ENCODE measurements around the gene PPARD. TPM values are rescaled to one million over a fixed set of nuclear protein-coding genes. Genes with fewer than 3 reads are reported as not detected.
"Not testable (repeated sequence)": the region's sequence is repeated elsewhere in the genome, so short reads cannot be mapped to it uniquely, and the experiment has no call there.

PPARD gene
- total RNA-seq, 4 donors from 2014 or later = 22.6 to 33.8 (median 27.1) TPM

- no peak for DNase-seq (ENCODE audit: low spot score in 2 of 2)
- intact Hi-C loops (cut with DNase I; ENCODE audit: low total_unique reads) = no loop called here
- WGBS, 2 donors = 75 to 78% methylated on average over 13 to 16 of the region's 16 CpGs
- no peak overlapping the region for H3K4me3 ChIP-seq (ENCODE audit: low read depth, poor library complexity, severe bottlenecking)
- no peak for TF ChIP-seq CTCF (IDR thresholded peaks at IDR 0.05)
- no peak for TF ChIP-seq POLR2A (IDR thresholded peaks at IDR 0.05)
These were observed 92.9 kb downstream of the PPARD start for GRCh38 chr6:35435074-35435837.

GRCh38 chr6:35436071-35436857 is 93.9 kb downstream of the PPARD start:
- H3K4me3 ChIP-seq (ENCODE audit: low read depth, poor library complexity, severe bottlenecking) = no peak overlapping the region
- DNase-seq (ENCODE audit: low spot score in 2 of 2) = no peak
- WGBS, 2 donors = 86 to 90% methylated on average over 7 to 8 of the region's 8 CpGs
- intact Hi-C loops (cut with DNase I; ENCODE audit: low total_unique reads) = no loop called here
- TF ChIP-seq POLR2A (IDR thresholded peaks at IDR 0.05) (no peak), CTCF (IDR thresholded peaks at IDR 0.05) (no peak)

GRCh38 chr6:35438378-35439065 is 96.2 kb downstream of the PPARD start:
- intact Hi-C loops (cut with DNase I; ENCODE audit: low total_unique reads); H3K4me3 ChIP-seq (ENCODE audit: low read depth, poor library complexity, severe bottlenecking); DNase-seq (ENCODE audit: low spot score in 2 of 2): not testable (repeated sequence)
- WGBS, 2 donors = 95 to 99% methylated on average over 7 of the region's 7 CpGs

GRCh38 chr6:35439308-35439707 is 97.0 kb downstream of the PPARD start:
- intact Hi-C loops (cut with DNase I; ENCODE audit: low total_unique reads) = no loop called here
- whole genome bisulfite sequencing, 2 donors = 36 to 52% methylated on average over 2 to 3 of the region's 3 CpGs
- TF ChIP-seq CTCF (IDR thresholded peaks at IDR 0.05) = no peak
- no peak for TF ChIP-seq POLR2A (IDR thresholded peaks at IDR 0.05)
- no peak for DNase-seq (ENCODE audit: low spot score in 2 of 2)
- no peak overlapping the region for H3K4me3 ChIP-seq (ENCODE audit: low read depth, poor library complexity, severe bottlenecking)

GRCh38 chr6:35441205-35441604 is 98.8 kb downstream of the PPARD start:
- TF ChIP-seq CTCF (IDR thresholded peaks at IDR 0.05) = no peak
- TF ChIP-seq POLR2A (IDR thresholded peaks at IDR 0.05) = no peak
- 89 to 91% methylated on average over 3 of the region's 3 CpGs for WGBS, 2 donors
- H3K4me3 ChIP-seq (ENCODE audit: low read depth, poor library complexity, severe bottlenecking) = no peak overlapping the region
- no peak for DNase-seq (ENCODE audit: low spot score in 2 of 2)
- intact Hi-C loops (cut with DNase I; ENCODE audit: low total_unique reads) = no loop called here

- no peak for DNase-seq (ENCODE audit: low spot score in 2 of 2)
- no peak overlapping the region for H3K4me3 ChIP-seq (ENCODE audit: low read depth, poor library complexity, severe bottlenecking)
- TF ChIP-seq POLR2A (IDR thresholded peaks at IDR 0.05) (no peak), CTCF (IDR thresholded peaks at IDR 0.05) (no peak)
- intact Hi-C loops (cut with DNase I; ENCODE audit: low total_unique reads) = no loop called here
- 90 to 98% methylated on average over 4 of the region's 4 CpGs for WGBS, 2 donors
These were observed 99.3 kb downstream of the PPARD start for GRCh38 chr6:35441642-35442041.

Measured in lower leg skin (tissue), 4 donors.